ENCODE measurements around the gene LAMTOR5. TPM values are rescaled to one million over a fixed set of nuclear protein-coding genes. Genes with fewer than 3 reads are reported as not detected.
"Not testable (repeated sequence)": the region's sequence is repeated elsewhere in the genome, so short reads cannot be mapped to it uniquely, and the experiment has no call there.

Gene LAMTOR5
- total RNA-seq, 2 donors from 2014 or later = 150 to 172 TPM

DNA sequence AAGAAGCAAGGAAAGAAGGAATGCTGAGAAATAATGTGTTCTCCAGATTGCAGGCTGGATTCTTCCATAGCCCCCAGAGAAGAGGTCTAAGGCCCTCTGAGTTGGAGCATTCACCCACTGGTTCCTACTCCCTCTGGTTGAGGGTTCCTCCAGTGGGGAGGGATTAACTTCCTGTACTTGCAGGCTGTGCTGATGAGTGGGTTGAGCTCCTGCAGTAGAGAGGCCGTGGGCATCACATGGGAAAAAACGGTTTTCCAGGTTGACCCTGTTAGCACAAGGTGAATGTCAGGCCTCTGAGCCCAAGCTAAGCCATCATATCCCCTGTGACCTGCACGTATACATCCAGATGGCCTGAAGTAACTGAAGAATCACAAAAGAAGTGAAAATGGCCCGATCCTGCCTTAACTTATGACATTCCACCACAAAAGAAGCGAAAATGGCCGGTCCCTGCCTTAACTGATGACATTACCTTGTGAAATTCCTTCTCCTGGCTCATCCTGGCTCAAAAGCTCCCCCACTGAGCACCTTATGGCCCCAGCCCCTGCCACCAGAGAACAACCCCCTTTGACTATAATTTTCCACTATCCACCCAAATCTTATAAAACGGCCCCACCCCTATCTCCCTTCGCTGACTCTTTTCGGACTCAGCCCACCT, 30.3 kb upstream of the LAMTOR5 start:
- not testable (repeated sequence) for H3K36me3 Mint-ChIP-seq (ENCODE audit: low read depth); ATAC-seq (replicated peaks); H3K9me3 Mint-ChIP-seq; H3K4me3 Mint-ChIP-seq; H3K4me1 Mint-ChIP-seq
- Mint-ChIP-seq H3K27me3 (peaks cover 10% of the 10 kb centered on the region), H3K27ac (peak overlapping the region; percentile 9)

DNA sequence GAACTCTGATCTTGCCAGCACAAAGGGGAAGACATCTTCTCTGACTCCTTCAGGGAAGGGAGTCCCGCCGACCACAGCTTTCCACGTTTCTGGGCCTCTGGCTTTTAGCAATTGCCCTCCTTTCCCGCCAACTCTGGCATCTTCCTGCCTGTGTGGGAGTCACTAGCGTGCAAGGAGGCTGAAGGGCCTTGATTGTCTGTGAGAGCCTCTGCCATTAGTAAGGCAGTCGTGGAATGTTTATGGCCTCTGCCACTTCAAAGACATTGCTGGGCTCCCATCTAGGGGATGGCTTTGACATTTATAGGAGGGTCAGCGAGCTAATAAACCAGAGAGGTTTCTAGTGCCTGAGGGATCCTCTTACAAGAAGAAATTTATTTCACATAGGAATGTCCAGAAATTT, 29.1 kb upstream of the LAMTOR5 start:
- Mint-ChIP-seq H3K9me3 (no peaks in the 10 kb centered on the region), H3K4me3 (no peak overlapping the region), H3K4me1 (no peaks in the 10 kb centered on the region), H3K27ac (no peak overlapping the region), H3K36me3 (ENCODE audit: low read depth) (no peaks in the 10 kb centered on the region), H3K27me3 (peaks cover 14% of the 10 kb centered on the region)
- no peak for ATAC-seq (replicated peaks)

DNA sequence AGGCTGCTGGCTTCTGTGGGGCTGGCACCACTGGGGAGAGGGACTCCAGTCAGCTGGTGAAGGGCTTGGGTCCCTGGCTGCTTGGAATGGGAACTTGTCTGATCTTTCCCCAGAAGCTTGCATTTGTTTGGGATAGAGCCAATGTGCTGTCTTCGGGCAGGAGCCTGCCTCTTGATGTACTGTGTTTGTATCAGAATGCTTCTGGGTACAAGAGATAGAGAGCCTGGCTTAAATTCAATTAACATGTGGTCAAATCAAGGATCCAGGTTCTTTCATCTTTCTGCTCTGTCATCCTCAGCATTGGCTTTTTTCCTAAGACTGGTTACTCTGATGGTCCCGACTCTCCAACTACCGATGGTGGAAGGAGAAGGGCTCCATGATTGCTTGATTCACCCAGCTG, 27.5 kb upstream of the LAMTOR5 start:
- no peak overlapping the region for H3K27ac Mint-ChIP-seq
- no peak for ATAC-seq (replicated peaks)
- H3K27me3 Mint-ChIP-seq = peaks cover 20% of the 10 kb centered on the region
- H3K4me3 Mint-ChIP-seq = no peak overlapping the region
- H3K4me1 Mint-ChIP-seq = no peaks in the 10 kb centered on the region
- H3K36me3 Mint-ChIP-seq (ENCODE audit: low read depth) = no peaks in the 10 kb centered on the region
- no peaks in the 10 kb centered on the region for H3K9me3 Mint-ChIP-seq

DNA sequence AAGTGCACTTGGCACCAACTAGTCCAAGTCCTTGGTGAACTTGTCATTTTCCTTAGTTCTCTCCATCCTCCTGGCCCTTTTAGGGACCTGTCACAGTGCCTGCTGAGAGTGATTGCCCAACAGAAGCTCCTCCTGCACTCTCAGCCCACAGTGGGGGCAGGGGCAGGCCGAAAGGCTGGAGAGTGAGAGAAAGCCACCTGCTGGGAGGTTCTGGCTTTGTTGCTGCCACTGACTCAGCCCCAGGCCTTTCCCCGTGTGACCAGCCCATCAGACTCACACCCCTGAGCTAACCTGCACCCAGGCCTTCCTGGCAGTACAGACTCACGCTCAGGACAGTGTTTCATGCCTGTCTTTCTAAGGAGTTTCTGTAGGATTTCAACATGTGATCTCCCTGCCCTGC, 26.3 kb upstream of the LAMTOR5 start:
- Mint-ChIP-seq H3K27ac (no peak overlapping the region), H3K27me3 (peaks cover 16% of the 10 kb centered on the region), H3K9me3 (no peaks in the 10 kb centered on the region), H3K4me3 (no peak overlapping the region), H3K36me3 (ENCODE audit: low read depth) (no peaks in the 10 kb centered on the region), H3K4me1 (no peaks in the 10 kb centered on the region)
- no peak for ATAC-seq (replicated peaks)

DNA sequence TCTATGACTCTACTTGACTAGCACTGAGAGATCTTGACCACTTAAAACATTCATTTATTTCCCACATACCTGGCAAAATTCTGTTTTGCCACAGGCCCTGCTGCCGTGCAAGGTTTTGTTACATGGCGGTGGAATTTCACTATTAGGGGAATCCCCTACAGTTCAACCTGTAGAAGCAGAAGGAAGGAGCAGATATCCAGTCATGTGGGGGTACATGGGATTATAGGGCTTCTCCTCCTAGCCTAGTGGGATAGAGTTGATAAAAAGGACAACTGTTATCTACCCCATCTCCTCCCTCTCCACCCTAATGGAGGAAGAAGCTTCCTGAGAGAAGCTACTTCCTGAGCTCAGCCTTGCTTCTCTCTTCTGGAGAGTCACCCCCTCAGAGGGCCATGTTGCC, 25.7 kb upstream of the LAMTOR5 start:
- Mint-ChIP-seq H3K9me3 (no peaks in the 10 kb centered on the region), H3K4me3 (no peak overlapping the region), H3K4me1 (no peaks in the 10 kb centered on the region), H3K36me3 (ENCODE audit: low read depth) (no peaks in the 10 kb centered on the region), H3K27ac (no peak overlapping the region), H3K27me3 (peaks cover 16% of the 10 kb centered on the region)
- ATAC-seq (replicated peaks) = no peak

DNA sequence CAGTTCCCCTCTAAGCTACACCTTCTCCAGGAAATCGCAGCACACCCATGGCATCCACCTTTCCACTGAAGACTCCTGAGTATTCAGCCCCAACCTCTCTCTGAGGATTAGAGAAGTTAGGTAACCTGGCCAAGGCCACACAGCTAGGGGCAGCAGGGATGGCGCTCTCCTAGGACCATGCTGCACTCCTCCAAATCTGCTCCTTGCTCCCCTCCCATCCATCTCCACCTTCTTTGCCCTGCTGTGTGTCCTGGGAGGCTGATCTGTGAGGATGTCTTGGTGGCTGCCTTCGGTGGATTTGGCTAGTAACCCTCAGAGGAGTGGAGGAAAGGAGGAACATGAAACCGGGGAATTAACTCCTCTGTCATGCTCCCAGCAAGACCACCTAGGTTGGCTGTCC, 23.4 kb upstream of the LAMTOR5 start:
- H3K9me3 Mint-ChIP-seq = no peaks in the 10 kb centered on the region

DNA sequence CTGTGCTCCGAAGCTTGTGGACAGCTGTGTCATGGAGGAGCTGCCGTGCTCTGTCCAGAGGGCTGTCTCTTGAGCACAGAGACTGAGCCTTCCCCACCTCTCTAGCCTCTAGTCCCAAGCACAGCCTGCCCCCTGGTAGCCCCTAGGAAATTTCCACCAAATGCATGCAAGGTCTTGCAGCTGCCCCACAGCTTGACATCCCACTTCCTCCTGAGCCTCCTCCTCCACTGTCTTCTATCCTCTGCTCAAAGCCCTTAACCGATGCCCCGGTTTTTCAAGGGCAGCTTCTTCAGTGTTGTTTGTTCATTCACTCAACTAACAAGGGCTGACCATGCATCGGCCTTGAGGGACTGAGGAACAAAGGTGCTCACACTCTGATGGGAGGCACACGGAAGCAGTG, 22.9 kb upstream of the LAMTOR5 start:
- no peak for ATAC-seq (replicated peaks)
- Mint-ChIP-seq H3K27me3 (peaks cover 16% of the 10 kb centered on the region), H3K4me1 (no peaks in the 10 kb centered on the region), H3K4me3 (no peak overlapping the region), H3K27ac (no peak overlapping the region), H3K9me3 (no peaks in the 10 kb centered on the region), H3K36me3 (ENCODE audit: low read depth) (no peaks in the 10 kb centered on the region)

More for the DNA sequence above, 23.4 kb upstream of the LAMTOR5 start:
- ATAC-seq (replicated peaks) = no peak
- no peak overlapping the region for H3K4me3 Mint-ChIP-seq
- H3K27me3 Mint-ChIP-seq = peaks cover 16% of the 10 kb centered on the region
- no peaks in the 10 kb centered on the region for H3K36me3 Mint-ChIP-seq (ENCODE audit: low read depth)
- H3K4me1 Mint-ChIP-seq = no peaks in the 10 kb centered on the region
- no peak overlapping the region for H3K27ac Mint-ChIP-seq

DNA sequence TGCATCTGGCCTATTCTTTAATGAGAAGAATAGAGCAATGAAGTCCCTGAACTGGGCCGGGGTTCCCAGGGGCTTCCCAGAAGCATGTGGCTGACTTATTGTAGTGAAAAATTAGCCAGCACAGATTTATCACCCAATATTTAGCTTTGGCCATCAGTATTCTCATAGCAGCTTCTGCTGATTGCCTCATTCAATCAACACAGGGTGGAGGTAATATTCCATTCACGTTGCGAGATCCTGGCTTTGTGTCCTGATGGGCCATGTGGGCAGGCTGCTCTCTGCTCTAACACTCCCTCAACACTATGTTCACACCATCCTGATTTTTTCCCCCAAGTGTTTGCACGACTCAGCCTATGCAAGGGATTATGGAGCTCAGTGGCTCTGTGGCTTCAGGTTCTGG, 21.5 kb upstream of the LAMTOR5 start:
- H3K4me3 Mint-ChIP-seq = no peak overlapping the region
- H3K9me3 Mint-ChIP-seq = no peaks in the 10 kb centered on the region
- ATAC-seq (replicated peaks) = no peak
- H3K27ac Mint-ChIP-seq = no peak overlapping the region
- no peaks in the 10 kb centered on the region for H3K36me3 Mint-ChIP-seq (ENCODE audit: low read depth)
- peaks cover 16% of the 10 kb centered on the region for H3K27me3 Mint-ChIP-seq
- no peaks in the 10 kb centered on the region for H3K4me1 Mint-ChIP-seq

DNA sequence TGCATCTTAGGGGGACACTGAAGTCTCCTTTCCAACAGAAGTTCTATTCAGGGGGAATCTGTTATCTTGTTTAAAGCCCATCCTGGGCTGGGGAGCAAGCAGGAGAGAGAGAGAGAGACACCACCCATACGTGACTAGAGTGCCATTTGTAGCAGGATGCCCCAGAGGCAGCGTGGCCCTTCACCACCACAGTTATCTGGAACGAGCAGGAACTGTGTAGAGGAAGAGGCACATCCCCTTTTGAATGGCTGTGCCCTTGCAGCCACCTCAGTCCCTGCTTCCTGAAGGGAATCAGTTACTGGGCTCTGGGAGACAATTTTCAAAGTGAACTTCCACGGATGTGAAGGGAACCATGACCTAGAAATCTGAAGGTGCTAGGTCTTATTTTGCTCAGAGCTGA, 19.4 kb upstream of the LAMTOR5 start:
- H3K4me3 Mint-ChIP-seq = no peak overlapping the region
- no peak overlapping the region for H3K27ac Mint-ChIP-seq
- no peaks in the 10 kb centered on the region for H3K9me3 Mint-ChIP-seq
- peaks cover 14% of the 10 kb centered on the region for H3K27me3 Mint-ChIP-seq
- H3K4me1 Mint-ChIP-seq = no peaks in the 10 kb centered on the region
- ATAC-seq (replicated peaks) = no peak
- no peaks in the 10 kb centered on the region for H3K36me3 Mint-ChIP-seq (ENCODE audit: low read depth)

DNA sequence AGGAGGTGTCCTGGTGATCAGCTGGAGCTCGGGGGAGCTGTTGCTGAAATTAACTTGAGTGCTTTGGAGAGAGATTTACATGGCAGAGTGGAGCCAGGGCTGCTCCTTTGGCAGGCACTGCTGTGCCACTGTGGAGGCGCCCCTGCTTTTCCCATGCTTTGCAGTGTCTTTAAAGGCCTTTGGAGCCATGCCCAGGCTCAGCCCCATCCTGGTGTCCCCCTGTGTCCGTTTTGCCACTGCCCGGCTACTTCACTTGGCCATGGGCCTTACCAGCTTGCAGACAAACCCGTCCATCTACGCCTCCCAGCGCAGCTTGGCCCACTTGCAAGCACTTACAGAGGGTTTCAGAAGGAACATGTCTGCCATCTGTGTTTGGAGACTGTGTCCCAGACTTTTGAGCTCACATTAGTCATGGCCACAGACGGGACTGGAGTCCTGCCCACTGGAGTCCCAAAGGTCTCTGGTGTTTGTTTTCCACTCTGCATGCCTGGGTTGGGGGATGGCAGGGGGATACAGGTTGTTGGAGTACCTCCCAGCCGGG, 18.2 kb upstream of the LAMTOR5 start:
- H3K27me3 Mint-ChIP-seq = peaks cover 4% of the 10 kb centered on the region
- H3K4me1 Mint-ChIP-seq = peaks cover 5% of the 10 kb centered on the region
- no peaks in the 10 kb centered on the region for H3K36me3 Mint-ChIP-seq (ENCODE audit: low read depth)
- ATAC-seq (replicated peaks) = no peak
- no peak overlapping the region for H3K27ac Mint-ChIP-seq
- H3K4me3 Mint-ChIP-seq = no peak overlapping the region
- no peaks in the 10 kb centered on the region for H3K9me3 Mint-ChIP-seq

DNA sequence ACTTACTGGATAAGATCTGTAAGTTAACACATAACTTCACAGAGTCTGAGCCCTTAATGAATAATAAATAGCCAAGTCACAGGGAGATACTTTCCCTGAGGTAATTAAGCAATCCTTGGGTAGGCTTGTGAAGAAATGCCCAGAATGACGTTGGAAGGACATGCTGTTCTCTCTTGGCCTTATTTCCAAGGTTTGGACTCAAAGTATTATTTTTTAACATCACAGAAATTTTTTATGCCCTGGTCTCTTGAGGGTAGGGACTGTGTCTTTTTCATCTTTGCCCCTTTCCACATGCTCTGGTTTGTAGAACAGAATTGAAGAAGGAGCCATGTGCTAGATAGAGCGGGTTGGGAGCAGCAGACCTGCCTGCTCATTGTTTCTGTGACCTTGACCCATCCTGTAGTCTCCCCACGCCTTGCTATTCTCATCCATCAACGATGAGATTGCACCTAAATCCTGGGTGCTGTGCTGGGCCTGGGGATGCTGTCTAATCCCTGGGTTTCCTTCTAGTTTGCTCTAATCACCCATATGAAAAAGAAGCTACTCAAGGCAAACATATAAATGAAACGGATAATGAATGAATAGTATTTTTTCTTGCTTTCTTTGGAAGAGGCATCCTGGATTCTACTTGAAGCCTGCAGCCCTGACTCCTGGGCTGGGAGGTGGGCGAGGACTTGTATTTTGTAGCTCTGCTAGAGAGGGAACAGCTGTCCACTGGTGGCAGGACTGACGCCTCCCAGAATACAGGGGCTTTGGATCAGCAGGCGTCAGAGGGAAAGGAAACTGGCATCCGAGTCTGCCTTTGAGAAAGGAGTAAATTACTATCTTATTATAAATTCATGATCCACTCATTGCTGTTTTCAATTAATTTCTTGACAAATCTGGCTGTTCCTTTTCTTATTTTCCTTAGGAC, 17.5 kb upstream of the LAMTOR5 start:
- no peak overlapping the region for H3K4me3 Mint-ChIP-seq
- H3K27me3 Mint-ChIP-seq = no peaks in the 10 kb centered on the region
- H3K9me3 Mint-ChIP-seq = no peaks in the 10 kb centered on the region
- no peaks in the 10 kb centered on the region for H3K36me3 Mint-ChIP-seq (ENCODE audit: low read depth)
- no peak overlapping the region for H3K27ac Mint-ChIP-seq
- peaks cover 5% of the 10 kb centered on the region for H3K4me1 Mint-ChIP-seq
- no peak for ATAC-seq (replicated peaks)

DNA sequence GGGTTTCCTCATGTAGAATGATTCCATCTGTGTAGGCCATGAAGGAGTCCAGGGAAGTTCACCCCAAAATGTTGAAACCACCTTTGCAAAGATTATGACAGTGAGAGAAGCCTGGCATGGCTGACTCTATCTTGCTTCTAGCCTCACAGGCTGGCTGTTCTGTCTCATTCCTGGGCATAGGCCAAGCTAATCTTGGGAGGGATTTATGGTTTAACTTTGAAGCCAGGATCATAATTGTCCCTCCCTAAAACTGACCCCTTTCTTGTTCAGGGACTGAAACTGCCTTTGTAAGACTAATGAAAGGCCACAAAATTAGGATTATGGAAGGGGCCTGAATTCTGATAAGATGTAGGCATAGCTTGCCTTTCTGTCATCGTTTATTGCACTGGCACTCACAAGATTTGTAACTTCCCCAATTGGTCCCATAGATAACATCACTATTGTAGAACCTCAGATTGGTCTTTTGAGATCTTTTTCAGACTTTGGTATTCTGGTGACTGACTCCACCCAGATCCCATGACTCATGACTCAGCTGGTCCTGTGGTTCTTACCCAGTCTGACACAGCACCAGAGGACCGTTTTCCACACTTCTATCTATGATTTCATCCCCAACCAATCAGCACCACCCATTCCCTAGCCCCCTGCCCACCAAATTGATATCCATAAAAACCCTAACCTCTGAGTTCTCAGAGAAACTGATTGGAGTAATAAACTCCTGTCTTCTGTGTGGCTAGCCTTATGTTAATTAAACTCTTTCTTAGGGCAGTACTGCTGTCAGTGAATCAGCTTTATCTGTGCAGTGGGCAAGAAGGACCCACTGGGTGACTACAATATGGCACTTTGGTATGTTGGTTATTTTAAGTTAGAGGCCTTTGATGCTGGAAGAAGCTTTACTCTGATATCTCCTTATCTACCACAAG, 13.6 kb upstream of the LAMTOR5 start:
- H3K9me3 Mint-ChIP-seq = no peaks in the 10 kb centered on the region
- no peak overlapping the region for H3K4me3 Mint-ChIP-seq
- H3K36me3 Mint-ChIP-seq (ENCODE audit: low read depth) = no peaks in the 10 kb centered on the region
- no peaks in the 10 kb centered on the region for H3K27me3 Mint-ChIP-seq
- peak; percentile 78 for ATAC-seq (replicated peaks)
- H3K27ac Mint-ChIP-seq = no peak overlapping the region
- peaks cover 5% of the 10 kb centered on the region for H3K4me1 Mint-ChIP-seq

DNA sequence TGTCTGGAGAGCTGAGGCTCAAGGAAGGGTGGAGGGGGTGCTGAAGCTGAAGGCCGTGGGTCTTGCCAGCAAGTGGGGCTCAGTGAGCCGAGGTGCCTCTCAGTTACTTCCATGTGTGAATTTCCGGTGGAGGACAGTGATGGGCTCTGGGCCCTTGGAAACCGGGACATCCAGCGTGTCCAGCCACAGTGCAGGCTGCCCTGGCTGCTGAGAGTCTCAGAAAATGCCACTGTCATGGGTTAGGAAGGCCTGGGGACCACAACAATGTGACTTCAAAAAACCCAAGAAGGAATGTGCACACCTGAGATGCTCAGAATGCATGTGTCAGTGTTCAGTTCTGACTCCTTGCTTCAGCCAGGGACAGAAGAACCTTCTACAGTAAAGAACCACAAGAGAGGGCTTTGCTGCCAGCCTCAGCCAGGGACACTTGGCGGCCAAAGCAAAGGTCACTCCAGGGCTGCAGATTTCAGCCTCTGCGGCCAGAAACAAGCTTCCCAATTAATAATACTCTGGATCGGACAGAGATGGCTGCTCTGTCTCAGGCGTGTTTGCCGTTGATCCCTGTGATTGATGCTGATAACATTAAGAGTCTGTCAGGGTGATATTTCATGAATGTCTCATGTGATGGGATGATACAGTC, 12.6 kb upstream of the LAMTOR5 start:
- Mint-ChIP-seq H3K27ac (peak overlapping the region; percentile 8), H3K4me1 (peaks cover 5% of the 10 kb centered on the region), H3K4me3 (no peak overlapping the region), H3K36me3 (ENCODE audit: low read depth) (no peaks in the 10 kb centered on the region), H3K9me3 (no peaks in the 10 kb centered on the region), H3K27me3 (no peaks in the 10 kb centered on the region)
- no peak for ATAC-seq (replicated peaks)

DNA sequence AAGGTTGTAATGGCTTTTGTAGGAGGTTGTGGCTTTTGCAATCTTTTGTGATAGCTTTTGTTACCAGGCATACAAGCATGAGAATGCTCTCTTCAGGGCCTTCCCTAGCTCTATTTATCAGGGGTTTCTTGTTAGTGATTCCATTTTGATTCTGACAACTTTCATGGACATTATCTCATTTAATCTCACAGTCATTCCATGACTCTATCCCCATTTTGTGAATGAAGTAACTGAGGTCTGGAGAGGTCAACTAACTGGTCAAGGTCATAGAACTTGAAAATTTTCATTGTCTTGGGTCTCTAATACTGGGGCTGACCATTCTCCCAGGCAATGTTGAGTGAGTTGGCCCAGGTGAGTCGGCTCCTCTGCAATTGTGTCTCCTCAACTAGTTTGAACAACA, 11.2 kb upstream of the LAMTOR5 start:
- no peaks in the 10 kb centered on the region for H3K27me3 Mint-ChIP-seq
- no peak overlapping the region for H3K27ac Mint-ChIP-seq
- no peak overlapping the region for H3K4me3 Mint-ChIP-seq
- H3K4me1 Mint-ChIP-seq = peaks cover 5% of the 10 kb centered on the region
- no peaks in the 10 kb centered on the region for H3K36me3 Mint-ChIP-seq (ENCODE audit: low read depth)
- no peak for ATAC-seq (replicated peaks)
- H3K9me3 Mint-ChIP-seq = no peaks in the 10 kb centered on the region

Measured in activated T-helper 17 cell treated with anti-CD3 and anti-CD28 coated beads, Interleukin-2, amount 50 U/mL, for 72 hours (primary cell).